Stimulated activated naive CD8-positive, alpha-beta T cell treated with anti-CD3 and anti-CD28 coated beads, Interleukin-15, amount 100 ng/mL, for 72 hours (primary cell): Measurements from ENCODE around the gene TMEM120B.
"Not testable (repeated sequence)": the region's sequence is repeated elsewhere in the genome, so short reads cannot be mapped to it uniquely, and the experiment has no call there.

Experiments used
- ATAC-seq: fragments of 150-1000 bp; cut with Tn5 transposase; 2 replicates; pipeline ENCODE4 v1.10.0; 2021; ENCODE audit warnings: mild to moderate bottlenecking, moderate library complexity
- DNase-seq, 2 donors: peaks; one replicate each; pipeline ENCODE4 v3.0.0; 2021 to 2022
- H3K27ac Mint-ChIP-seq, 2 donors: one replicate each; pipeline ENCODE4 v1.8.0; 2022; ENCODE audit warnings: mild to moderate bottlenecking in 2 of 2, mixed read lengths in 2 of 2, moderate library complexity in 2 of 2
- H3K27me3 Mint-ChIP-seq: one replicate; pipeline ENCODE4 v1.8.0; 2022; ENCODE audit warnings: mixed read lengths
- H3K4me1 Mint-ChIP-seq: one replicate; pipeline ENCODE4 v1.8.0; 2022; ENCODE audit warnings: mild to moderate bottlenecking, mixed read lengths
- H3K4me3 Mint-ChIP-seq, 2 donors: one replicate each; pipeline ENCODE4 v1.8.0; 2022; ENCODE audit warnings: mild to moderate bottlenecking in 2 of 2, mixed read lengths in 2 of 2, moderate library complexity in 1 of 2
- H3K9me3 Mint-ChIP-seq, 2 donors: one replicate each; pipeline ENCODE4 v1.8.0; 2022; ENCODE audit warnings: mixed read lengths in 2 of 2

The TMEM120B gene

DNA sequence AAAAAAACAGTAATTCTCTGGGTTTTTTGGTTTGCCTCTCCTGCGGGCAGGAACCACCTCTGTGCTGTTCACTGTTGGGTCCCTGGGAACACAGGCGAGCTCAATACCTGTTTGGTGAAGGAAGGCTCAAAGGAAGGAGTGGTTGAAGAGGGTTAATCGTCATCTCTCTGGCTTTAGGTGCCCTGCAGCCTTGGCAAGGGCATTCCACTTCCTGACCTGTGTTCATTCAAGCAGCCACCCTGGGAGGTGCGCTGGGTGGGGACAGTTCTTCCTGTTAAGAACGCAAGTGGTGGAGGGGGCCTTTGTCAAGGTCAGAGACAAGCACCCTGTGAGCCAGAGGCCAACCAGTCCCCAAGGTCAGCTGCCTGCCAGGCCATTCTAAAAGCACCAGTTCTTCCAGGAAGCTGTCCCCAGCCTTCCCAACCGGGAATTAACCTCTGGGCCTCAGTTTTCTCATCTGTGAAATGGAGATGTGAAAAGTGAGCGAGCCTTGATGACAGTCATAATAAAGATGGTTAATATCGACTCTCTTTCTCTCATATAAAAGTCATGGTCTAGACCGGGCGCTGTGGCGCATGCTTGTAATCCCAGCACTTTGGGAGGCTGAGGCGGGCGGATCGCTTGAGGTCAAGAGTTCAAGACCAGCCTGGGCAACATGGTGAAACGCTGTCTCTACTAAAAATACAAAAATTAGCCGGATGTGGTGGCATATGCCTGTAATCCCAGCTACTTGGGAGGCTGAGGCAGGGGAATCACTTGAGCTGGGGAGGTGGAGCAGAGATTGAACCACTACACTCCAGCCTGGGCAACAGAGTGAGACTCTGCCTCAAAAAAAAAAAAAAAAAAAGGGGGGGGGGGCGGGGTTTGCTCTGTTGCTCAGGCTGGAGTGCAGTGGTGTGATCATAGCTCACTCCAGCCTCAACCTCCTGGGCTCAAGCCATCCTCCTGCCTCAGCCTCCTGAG lies 74.8 kb downstream of the TMEM120B start:
- ATAC-seq (no peak), DNase-seq (no peak)
- Mint-ChIP-seq H3K9me3 (no peaks in the 10 kb centered on the region), H3K4me1 (peaks cover 98% of the 10 kb centered on the region), H3K4me3 (peak overlapping the region; percentile 63 to 91), H3K27me3 (no peaks in the 10 kb centered on the region), H3K27ac (peak overlapping the region; percentile 70 to 91)

DNA sequence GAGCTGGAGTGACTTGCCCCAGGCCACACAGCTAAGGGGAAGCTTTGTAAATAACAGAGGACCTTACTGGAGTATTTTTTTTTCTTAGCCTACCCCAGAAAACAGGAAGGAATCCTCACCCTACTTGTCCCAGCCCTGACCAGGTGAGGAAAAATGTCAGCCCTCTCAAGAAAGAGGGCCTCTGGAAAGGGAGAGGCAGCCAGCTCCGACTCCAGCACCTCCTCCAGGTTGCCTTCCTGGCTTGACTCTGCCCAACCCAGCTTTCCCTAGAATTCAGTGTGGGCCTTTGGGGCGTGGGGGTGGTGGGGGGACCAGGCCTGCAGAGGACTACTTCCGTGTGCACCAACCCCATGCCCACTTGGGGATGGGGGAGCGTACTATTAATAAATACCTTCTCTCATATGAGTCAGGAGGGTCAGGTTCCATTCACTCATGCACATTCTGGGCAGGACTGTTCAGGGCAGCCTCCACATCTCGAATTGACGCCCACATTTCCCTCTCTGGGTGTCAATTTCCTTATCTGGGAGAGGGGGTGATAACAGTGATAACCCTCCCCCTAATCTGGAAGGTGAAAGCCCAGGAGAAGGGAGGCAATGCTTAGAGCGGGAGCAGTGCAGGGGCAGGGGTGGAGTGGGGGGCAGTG lies 75.7 kb downstream of the TMEM120B start:
- Mint-ChIP-seq H3K4me3 (peak overlapping the region; percentile 91 to 92), H3K27ac (peak overlapping the region; percentile 64 to 67), H3K4me1 (peaks cover 92% of the 10 kb centered on the region), H3K9me3 (no peaks in the 10 kb centered on the region), H3K27me3 (no peaks in the 10 kb centered on the region)
- DNase-seq (no peak), ATAC-seq (no peak)

DNA sequence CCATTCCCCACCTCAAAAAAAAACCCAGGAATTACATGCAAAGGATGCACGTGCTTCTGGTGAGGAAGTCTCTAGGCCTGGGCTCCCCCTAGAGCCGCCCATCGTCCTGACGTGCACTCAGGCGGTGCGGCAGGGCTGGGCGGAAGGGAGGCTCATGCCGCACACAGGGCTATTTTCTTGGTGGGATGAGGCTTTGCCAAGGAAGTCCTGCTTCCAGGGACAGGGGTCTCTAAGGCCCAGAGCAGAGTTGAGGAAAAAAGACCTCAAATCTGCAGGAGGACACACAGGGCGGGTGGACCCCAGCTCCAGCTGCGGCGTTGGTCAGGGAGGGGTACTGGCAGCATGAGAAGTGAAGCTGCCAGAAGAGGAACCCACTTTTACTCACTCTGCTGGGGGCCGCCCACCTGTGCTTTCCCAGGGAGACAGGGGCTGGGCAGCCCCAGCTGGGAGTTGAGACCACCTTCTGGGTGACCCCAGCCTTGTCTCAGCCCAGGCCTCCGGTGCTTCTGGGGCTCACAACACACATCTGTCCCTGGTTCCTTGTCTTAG lies 76.8 kb downstream of the TMEM120B start:
- no peak for DNase-seq
- Mint-ChIP-seq H3K27ac (peak overlapping the region; percentile 96 to 97), H3K9me3 (no peaks in the 10 kb centered on the region), H3K4me3 (peak overlapping the region; percentile 91 to 92), H3K27me3 (no peaks in the 10 kb centered on the region), H3K4me1 (peaks cover 87% of the 10 kb centered on the region)
- ATAC-seq = no peak

DNA sequence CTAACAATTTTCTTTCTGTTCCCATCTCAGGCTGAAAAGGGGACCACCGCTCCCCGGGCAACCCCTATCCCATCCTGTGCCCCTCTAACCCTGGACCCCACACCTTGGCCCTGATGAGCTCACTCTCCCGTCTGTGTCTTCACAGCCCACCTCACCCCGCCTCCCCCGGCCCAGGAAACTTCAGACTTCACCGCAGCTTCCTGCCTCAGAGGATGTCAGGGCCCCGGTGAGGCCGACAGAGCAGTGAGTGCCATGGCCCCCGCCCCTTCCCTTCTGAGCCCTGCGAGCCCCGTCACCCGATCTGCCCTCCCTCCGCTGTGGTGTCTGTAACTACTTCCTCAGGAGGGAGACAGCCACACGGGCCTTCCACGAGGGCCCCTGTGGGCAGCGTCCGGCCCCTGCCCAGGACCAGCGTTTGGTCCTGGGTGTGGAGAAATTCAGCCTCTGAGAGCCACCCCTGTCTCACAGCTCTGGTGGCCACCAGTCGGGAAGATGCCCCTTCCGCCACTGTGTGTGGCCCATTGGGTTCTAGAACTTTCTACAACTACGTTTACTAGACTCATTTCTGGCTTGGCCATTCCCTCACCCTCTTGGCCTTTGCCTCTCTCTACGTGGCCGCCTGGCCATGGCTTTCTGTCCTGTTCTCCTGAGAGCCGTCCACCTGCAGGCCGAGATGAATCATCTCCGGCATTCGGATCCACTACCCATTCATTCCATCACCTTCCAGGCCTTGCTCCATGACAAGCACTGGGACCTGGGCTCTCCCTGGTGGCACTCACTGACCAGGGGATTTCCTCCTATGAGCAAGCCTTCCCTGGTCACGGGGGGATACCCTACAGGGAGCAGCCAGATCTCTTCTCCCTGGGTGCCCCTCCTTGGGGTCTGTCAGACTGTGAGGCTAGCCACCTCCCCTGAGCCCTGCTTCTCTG lies 77.5 kb downstream of the TMEM120B start:
- Mint-ChIP-seq H3K27ac (peak overlapping the region; percentile 96 to 97), H3K9me3 (no peaks in the 10 kb centered on the region), H3K27me3 (no peaks in the 10 kb centered on the region), H3K4me1 (peaks cover 87% of the 10 kb centered on the region), H3K4me3 (peak overlapping the region; percentile 91 to 92)
- ATAC-seq (peak; percentile 71), DNase-seq (peak; percentile 89 to 93)

DNA sequence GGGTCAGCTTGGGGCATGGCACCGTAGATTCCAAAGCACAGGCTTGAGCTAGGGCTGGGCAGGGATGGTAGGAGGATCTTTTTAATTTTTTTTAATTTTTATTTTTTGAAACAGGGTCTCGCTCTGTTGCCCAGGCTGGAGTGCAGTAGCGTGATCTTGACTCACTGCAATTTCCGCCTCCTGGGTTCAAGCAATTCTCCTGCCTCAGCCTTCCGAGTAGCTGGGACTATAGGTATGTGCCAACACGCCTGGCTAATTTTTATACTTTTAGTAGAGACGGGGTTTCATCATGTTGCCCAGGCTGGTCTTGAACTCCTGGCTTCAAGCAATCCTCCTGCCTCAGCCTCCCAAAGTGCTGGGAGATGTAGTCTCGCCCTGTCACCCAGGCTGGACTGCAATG lies 78.2 kb downstream of the TMEM120B start:
- H3K27ac Mint-ChIP-seq = peak overlapping the region; percentile 96 to 97
- H3K9me3 Mint-ChIP-seq, H3K27me3 Mint-ChIP-seq, ATAC-seq, DNase-seq: not testable (repeated sequence)
- peaks cover 87% of the 10 kb centered on the region for H3K4me1 Mint-ChIP-seq
- peak overlapping the region; percentile 92 to 98 for H3K4me3 Mint-ChIP-seq

DNA sequence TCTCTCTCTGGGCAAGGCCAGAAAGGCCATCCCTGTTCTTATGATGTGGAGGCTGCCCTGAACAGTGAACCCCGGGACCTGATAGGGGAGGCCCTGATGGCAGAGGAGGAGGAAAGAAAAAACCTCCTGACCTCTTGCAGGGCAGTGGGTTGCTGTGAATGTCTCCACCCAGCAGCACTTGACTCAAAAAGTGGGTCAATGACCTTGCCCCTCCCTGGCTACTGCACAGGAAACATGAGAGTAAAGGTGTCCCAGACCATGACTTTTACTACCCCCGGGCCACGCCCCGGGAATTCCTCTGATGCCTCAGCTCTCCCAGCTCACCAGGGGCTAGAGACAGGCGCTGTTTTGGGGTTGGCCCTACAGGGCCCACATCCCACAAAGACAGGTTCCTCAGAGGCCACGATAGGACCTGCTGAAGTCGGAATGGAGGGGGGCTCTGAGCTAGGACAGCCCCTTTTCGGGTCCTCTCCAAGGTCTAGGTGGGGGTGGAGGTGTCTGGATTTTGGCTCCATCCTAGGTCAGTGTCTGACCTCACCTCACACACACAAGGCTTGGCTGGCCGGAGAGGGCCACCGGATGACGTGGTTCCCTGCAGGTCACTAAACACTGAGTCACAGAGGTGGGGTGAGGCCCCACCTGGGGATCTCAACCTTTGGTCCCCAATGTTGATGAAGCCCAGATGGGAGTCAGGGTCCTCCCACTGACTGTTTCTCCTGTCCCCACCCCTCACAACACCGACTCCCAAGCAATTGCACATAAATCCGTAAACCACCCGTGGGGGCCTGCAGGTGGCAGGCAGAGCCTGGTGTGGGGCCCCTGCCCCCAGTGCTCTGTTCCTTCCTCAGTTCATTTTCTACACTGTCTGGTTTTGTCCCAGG lies 79.4 kb downstream of the TMEM120B start:
- peaks cover 87% of the 10 kb centered on the region for H3K4me1 Mint-ChIP-seq
- H3K4me3 Mint-ChIP-seq = peak overlapping the region; percentile 92 to 98

DNA sequence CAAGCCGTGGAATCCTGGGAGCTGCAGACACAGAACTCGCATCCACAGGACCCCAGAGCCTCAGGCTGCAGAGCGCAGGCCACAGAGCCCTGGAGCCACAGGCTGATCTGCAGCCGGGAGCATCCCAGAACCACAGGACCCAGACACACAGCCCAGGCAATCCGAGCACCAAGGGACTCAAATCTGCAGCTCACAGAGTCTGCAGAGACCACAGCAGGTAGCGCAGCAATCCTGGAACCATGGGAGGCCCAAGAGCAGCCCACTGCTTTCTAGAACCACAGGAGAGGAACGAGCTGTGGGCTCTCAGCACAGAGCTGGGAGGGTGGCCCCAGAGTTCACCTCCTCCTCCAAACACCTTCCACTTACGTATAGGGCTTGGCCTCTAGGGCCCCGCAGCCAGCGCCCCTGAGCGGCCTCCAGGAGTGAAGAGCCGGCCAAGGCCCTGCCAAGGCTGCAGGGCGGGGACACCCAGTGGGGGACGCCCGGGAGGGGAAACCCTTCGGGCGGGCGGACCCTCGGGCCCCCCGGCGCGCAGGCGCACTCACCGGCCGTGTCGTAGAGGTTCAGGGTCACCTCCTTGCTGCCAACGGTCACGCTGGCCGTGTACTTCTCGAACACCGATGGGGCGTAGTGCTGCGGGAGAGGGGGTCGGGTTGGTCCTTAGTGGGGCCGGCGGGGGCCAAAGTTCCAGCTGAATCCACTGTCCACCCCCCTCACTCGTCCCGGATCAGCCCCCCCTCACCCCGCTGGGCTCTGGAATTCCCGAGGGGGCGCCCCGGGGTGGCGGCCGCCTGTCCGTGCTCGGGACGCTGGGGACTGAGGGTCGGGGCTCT lies 80.3 kb downstream of the TMEM120B start:
- Mint-ChIP-seq H3K27ac (peak overlapping the region; percentile 78 to 85), H3K9me3 (no peaks in the 10 kb centered on the region), H3K4me1 (peaks cover 87% of the 10 kb centered on the region), H3K4me3 (peak overlapping the region; percentile 92 to 98), H3K27me3 (no peaks in the 10 kb centered on the region)
- ATAC-seq (peak; percentile 58), DNase-seq (peak; percentile 87 to 91)

More for the DNA sequence above, 79.4 kb downstream of the TMEM120B start:
- peak overlapping the region; percentile 78 to 85 for H3K27ac Mint-ChIP-seq
- no peaks in the 10 kb centered on the region for H3K27me3 Mint-ChIP-seq
- H3K9me3 Mint-ChIP-seq = no peaks in the 10 kb centered on the region
- DNase-seq (no peak), ATAC-seq (no peak)

DNA sequence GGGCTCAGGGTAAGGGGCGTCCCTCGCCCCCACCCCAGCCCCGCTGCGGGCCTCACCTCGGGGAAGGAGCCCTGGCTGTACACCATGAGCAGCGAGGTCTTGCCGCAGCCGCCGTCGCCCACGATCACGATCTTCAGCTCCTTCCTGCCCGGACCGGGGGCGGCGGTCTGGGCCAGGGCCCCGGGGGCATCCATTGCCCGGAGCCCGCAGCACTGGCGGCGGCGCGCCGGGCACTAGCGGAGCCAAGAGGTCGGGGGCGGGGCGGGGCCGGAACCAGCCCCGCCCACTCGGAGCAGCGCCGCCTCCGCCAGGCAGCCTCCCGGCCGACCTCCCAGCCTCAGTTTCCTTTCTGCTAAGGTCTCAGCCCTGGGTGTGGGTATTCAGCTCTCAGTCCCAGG lies 80.9 kb downstream of the TMEM120B start, which contains the start of gene RHOF:
Gene RHOF, minus strand, starts transcription at position 249 of the 398 bp plus-strand sequence. Its CDS starts 55 bp downstream, at position 194.
- Mint-ChIP-seq H3K27ac (peak within 1 kb of the TSS; percentile 93 to 97), H3K4me1 (peaks cover 87% of the 10 kb centered on the region), H3K27me3 (no peaks in the 10 kb centered on the region), H3K9me3 (no peaks in the 10 kb centered on the region), H3K4me3 (peak within 1 kb of the TSS; percentile 92 to 98)
- DNase-seq = no peak
- ATAC-seq = peak; percentile 25

DNA sequence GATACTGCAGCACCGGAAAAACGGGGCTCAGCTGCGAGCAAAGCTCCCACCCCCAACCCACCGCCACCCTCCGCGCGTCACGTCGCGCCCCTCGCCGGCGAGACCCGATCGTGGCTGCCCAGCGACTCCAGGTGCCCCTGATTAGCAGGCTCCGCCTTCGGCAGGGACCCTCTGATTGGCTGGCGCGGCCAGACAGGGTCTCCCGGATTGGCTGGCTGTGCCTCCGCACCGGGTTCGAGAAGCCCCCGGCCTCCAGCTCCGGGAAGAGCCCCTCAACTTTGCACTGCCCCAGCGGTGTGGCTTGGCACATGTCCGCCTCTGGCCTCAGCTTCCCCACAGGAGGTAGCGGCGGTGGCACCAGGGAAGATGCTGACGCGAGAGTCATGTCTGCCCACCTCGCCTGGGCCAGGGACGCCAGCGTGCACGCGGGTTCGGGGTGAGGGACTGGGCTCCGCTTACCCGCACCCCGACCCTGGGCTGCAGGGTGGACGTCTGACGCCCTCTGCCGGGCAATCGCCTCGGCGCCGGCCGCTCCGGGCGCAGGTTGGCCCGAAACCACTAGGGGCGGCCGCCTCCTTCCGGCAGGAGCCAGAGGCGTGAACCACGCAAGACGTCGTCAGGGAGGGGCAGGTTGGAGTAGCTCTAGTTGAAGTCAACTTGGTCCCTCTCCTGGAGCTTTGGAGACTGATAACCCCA lies 81.4 kb downstream of the TMEM120B start:
- ATAC-seq (peak; percentile 72), DNase-seq (peak; percentile 98 to 99)
- peaks cover 87% of the 10 kb centered on the region for H3K4me1 Mint-ChIP-seq
- no peaks in the 10 kb centered on the region for H3K9me3 Mint-ChIP-seq
- H3K27ac Mint-ChIP-seq = peak overlapping the region; percentile 93 to 97
- no peaks in the 10 kb centered on the region for H3K27me3 Mint-ChIP-seq
- peak overlapping the region; percentile 92 to 98 for H3K4me3 Mint-ChIP-seq

DNA sequence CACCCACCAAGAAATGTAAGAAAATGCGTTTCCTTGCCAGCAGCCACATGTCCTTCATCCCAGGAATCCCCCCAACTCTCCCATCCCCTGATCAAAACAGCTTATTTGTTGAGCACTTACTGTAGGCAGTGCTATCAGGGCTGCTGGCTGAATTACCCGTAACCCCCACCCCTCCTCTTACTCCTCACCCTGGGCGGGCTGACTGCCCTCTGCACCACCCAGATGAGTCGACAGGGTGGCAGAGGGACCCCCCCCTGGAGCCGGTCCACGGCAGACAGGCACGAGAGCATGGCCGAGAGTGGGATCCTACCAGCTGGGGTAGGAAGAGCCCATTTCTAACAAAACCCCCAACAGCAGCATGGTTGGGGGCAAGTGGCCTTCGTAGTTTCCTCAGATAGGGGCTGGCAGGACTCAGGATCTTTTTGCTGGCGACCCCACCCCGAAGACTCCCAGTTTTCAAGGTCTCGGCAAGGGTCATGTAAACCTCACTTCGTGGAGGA lies 82.0 kb downstream of the TMEM120B start:
- peak overlapping the region; percentile 93 for H3K27ac Mint-ChIP-seq
- H3K27me3 Mint-ChIP-seq = no peaks in the 10 kb centered on the region
- no peak for DNase-seq
- peaks cover 87% of the 10 kb centered on the region for H3K4me1 Mint-ChIP-seq
- peak; percentile 27 for ATAC-seq
- peak overlapping the region; percentile 92 to 98 for H3K4me3 Mint-ChIP-seq
- H3K9me3 Mint-ChIP-seq = no peaks in the 10 kb centered on the region

DNA sequence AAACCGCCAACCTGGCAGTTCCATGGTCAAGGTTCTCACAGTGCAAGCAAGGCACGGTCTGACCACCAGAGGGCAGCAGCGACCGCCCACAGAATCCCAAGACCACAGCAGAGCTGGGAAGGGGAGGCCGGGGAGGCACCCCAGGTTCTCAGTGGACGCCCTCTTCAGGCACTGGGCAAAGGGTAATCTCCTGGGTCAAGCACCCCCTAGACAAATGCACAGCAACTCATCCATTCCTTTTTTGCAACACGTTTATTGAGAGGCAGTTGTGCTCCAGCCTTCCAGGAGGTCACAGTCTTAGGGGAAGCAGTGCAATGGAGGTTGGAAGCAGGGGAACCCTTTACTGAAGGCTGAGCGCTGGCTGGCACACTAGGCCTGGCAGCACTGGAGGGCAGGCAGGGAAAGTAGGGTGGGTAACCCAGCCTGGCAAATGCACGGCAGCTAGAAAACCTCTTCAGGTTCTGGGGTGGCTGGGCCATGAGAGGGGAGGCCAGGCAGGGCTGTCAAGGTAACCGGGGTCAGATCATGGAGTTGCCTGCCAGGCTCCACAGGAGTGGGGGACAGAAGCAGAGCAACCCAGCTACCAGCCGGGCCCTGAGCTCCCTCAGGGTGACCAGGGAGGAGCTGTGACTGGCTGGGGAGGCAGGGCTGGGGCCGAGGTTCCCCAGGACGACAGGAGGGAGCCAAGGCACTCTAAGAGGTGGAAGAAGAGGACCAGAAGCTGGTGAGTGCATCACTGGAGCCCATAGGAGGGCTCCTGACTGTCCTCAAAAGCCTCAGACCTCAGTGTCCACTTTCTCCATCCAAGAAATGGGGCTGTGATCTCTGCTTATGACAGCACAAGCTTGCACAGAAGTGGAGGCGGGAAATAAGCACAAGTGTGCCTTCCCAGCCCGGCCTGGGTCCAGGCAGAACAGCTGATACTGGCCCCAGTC lies 82.7 kb downstream of the TMEM120B start:
- DNase-seq = peak; percentile 78 to 79
- Mint-ChIP-seq H3K27ac (peak overlapping the region; percentile 58 to 93), H3K9me3 (no peaks in the 10 kb centered on the region), H3K4me3 (peak overlapping the region; percentile 92 to 98), H3K27me3 (no peaks in the 10 kb centered on the region), H3K4me1 (peaks cover 79% of the 10 kb centered on the region)
- no peak for ATAC-seq
